Choroid plexus epithelial cell (primary cell): ENCODE measurements around the gene SGSH.
A peak's percentile ranks its signal among the peaks of the same experiment; 100 is the strongest.

Source experiments
- DNase-seq: peaks from one replicate; pipeline ENCODE4 v3.0.0-alpha.2; 2010; ENCODE audit warnings: low read depth
- H3K4me3 ChIP-seq: 2 replicates; pipeline ENCODE4 v1.5.1; 2011; ENCODE audit warnings: low read depth, mild to moderate bottlenecking, control low read depth, low read length, moderate library complexity
- TF ChIP-seq, protein P1 (sequence below): conservative IDR thresholded peaks from 2 replicates; pipeline ENCODE4 v1.5.1; 2011; ENCODE audit warnings: low read depth, mild to moderate bottlenecking, control low read depth, inconsistent platforms, low read length, moderate library complexity

SGSH gene

DNA sequence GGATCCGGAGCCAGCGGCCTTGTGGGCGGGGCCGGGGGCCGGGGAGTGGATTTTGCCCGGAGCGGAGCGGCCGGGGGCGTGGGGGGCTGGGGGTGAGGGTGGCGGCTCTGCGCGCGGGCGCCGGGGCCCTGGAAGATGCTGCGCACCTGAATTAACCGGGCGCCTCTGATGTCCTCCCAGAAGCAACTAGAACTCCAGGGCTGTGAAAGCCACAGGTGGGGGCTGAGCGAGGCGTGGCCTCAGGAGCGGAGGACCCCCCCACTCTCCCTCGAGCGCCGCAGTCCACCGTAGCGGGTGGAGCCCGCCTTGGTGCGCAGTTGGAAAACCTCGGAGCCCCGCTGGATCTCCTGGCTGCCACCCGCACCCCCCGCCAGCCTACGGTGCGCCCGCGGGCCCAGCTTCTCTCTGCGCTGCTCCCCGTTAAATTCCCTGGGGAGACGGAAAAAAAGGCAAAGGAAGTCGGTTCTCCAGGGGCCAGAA is 643 bp upstream of the SGSH start:
- TF ChIP-seq, protein P1, sequence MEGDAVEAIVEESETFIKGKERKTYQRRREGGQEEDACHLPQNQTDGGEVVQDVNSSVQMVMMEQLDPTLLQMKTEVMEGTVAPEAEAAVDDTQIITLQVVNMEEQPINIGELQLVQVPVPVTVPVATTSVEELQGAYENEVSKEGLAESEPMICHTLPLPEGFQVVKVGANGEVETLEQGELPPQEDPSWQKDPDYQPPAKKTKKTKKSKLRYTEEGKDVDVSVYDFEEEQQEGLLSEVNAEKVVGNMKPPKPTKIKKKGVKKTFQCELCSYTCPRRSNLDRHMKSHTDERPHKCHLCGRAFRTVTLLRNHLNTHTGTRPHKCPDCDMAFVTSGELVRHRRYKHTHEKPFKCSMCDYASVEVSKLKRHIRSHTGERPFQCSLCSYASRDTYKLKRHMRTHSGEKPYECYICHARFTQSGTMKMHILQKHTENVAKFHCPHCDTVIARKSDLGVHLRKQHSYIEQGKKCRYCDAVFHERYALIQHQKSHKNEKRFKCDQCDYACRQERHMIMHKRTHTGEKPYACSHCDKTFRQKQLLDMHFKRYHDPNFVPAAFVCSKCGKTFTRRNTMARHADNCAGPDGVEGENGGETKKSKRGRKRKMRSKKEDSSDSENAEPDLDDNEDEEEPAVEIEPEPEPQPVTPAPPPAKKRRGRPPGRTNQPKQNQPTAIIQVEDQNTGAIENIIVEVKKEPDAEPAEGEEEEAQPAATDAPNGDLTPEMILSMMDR, result no peak
- peak; percentile 7 for DNase-seq
- H3K4me3 ChIP-seq, result peak overlapping the region; percentile 80

DNA sequence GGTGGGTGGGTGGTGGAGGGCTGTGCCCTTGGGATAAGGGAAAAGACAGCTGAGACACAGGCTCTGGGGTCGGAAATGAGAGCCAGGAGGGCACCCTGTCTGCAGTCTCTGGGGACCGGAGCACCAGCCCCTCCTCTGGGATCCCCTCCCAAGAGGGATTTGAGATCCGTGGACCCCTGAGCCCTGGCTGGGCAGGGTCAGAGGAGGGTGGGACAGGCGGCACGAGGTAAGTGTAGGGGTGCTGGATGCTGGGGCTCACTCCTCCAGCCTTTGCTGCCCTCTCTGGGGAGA is 425 bp downstream of the SGSH start:
- H3K4me3 ChIP-seq, result peak overlapping the region; percentile 80
- DNase-seq, result peak; percentile 1
- TF ChIP-seq, protein P1, result no peak

DNA sequence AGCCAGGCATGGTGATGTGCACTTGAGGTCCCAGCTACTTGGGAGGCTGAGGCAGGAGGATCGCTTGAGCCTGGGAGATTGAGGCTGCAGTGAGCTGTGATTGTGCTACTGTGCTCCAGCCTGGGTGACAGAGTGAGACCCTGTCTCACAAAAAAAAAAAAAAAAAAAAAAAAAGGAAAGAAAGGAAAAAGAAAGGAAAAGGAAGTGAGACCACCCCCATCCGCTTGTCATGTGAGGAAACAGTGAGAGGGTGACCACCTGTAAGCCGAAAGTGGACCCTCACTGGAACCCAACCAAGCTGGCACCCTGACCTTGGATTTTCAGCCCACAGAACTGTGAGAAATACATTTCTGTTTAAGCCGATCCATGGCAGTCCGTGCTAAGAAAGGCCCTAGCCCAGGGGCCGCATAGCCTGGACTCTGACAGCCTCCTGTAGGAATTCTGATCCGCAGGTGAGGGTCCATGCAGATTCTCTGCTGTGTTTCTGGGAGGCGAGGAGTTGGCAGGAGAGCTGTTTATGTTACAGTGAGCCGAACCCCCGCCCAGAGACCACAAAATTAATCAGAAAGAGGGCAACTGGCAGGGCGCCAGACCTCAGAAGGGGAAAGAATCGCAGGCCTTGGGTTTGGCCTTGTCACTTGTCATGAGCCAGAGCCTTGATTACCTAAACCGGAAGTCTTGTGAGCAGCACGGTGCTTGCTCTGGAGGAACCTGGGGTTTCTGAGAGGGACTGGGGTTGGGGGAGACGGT is 945 bp downstream of the SGSH start:
- DNase-seq, result peak; percentile 64
- TF ChIP-seq, protein P1, result no peak
- peak overlapping the region; percentile 80 for H3K4me3 ChIP-seq

DNA sequence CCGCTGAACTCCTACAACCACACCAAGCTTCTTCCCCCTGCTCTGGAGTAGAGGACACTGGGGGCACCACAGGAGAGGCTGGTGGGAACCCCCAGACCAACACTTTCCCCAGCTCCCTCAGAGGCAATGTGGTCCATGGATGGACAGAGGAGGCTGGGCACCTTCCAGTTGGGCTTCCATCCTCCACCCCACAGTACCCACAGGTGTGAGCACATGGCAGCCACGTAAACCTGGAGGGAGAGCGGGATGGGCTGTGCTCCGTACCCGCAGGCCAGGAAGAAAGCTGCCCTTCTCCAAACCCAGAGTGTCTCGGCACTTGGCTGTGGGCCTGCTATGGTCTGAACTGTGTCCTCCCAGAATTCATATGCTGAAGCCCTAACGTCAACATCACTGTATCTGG is 1.7 kb downstream of the SGSH start:
- TF ChIP-seq, protein P1, result no peak
- DNase-seq, result no peak
- no peak overlapping the region for H3K4me3 ChIP-seq

DNA sequence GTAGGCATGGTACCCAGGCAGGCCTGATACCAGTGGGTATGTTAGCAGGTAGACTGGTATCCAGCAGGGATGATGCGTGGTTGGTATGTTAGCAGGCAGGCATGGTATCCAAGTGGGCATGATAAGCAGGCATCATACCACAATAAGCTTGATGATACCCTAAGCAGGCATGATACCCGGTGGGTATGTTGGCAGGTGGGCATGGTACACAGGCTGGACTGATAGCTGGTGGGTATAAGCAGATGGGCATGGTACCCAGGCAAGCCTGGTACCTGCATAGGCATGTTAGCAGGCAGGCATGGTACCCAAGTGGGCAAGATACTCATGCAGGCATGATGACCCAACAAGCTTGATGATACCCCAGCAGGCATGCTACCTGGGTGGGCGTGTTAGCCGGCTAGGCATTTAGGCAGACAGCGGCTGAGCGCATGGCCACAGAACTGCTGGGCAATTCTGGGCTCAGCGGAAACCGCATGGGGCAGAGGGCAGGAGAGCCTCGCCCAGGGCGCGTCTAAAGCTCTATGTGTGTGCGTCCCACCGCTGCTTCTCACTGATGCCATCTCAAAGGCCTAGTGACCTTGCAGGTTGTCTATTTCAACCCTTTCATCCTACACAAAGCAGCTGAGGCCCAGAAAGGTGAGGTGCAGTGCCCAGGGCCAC is 2.3 kb downstream of the SGSH start:
- TF ChIP-seq, protein P1, result no peak
- DNase-seq, result no peak
- no peak overlapping the region for H3K4me3 ChIP-seq

DNA sequence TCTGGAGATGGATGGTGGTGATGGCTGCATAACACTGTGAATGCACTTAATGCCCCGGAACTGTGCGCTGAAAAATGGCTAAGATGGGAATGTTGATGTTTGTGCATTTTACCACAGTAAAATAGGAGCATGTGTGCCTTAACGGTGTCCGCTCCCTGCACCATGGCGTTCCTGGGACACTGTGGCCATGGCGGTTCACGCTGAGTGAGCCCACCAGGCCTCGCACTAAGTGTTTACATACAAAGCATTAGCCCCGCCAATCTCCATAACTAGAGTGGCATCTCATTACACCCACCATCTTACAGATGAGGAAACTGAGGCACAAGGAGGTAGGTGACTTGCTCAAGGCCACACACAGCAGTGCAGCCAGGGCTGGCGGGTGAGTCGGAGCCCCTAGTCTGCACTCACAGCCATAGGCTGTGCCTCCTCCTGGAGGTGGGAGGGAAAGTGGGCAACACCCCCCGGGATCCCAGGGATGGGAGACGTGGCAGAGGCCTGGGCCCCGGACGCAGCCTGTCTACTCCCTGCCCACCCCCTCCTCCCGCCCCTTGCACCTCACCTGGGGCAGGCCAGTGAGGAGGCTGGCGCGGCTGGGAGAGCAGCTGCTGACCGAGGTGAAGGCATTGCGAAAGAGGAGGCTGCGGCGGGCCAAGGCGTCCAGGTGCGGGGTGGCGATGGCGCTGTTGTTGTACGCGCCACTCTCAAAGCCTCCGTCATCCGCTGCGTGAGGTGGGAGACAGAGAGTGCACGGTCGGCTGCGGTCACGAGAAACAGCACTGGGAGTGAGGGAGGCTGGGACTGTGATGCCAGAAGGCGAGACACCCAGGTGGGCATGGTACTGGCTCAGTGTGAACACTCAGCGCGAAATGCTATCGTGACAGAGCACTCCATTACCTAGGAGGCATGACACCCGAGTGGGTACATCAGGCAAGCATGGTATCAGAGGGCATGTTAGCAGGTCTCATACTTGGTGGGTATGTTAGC is 3.4 kb downstream of the SGSH start:
- no peak overlapping the region for H3K4me3 ChIP-seq
- DNase-seq, result no peak
- TF ChIP-seq, protein P1, result no peak
